K562 (cell line): Measurements from ENCODE around the gene SEMA3C. TPM values are rescaled to one million over a fixed set of nuclear protein-coding genes. Genes with fewer than 3 reads are reported as not detected.

ENCODE experiments used
- ATAC-seq: fragments of 200-7000 bp; cut with Tn5 transposase; 3 replicates; pipeline ENCODE4 v1.9.1; 2020; ENCODE audit warnings: moderate library complexity
- BruUV-seq: library from RNA; stranded (reverse); fragments of 400-500 nt; replicated peaks from 2 replicates; lab custom pipeline; 2021; lab: Mats Ljungman, UMichigan
- CTCF ChIA-PET: fragments of 300-600 bp; formaldehyde crosslinking; extraction: SDS; loops from one replicate; lab custom pipeline; 2021; ENCODE audit warnings: low intra/inter-chr PET ratio; lab: Yijun Ruan, JAX
- POLR2A ChIA-PET: fragments of 300-600, 350-650 bp; sonication (Branson Sonifier 250); formaldehyde crosslinking; extraction: SDS; loops from one replicate; lab custom pipeline; 2021; ENCODE audit warnings: antibody characterized with exemption, inconsistent platforms; lab: Yijun Ruan, JAX
- DNase-seq, 4 experiments: peaks; one replicate each; pipeline versions ENCODE4 v3.0.0 to v3.0.0-alpha.2; 2011 to 2018; ENCODE audit warnings: low spot score in 3 of 4, mixed read lengths in 3 of 4; ENCODE audit errors: extremely low read depth in 1 of 4
- FAIRE-seq: peaks from 2 replicates; lab custom pipeline; 2011; peaks lifted over from hg19 to GRCh38; lab: Jason Lieb, UNC
- H2AFZ ChIP-seq: 2 replicates; pipeline ENCODE4 v1.6.0; 2011; ENCODE audit warnings: low read depth, low read length, control low read depth, inconsistent platforms
- H3K27ac ChIP-seq: fragments of 200-600 bp; 3 replicates; pipeline ENCODE4 v1.8.0; 2011; ENCODE audit warnings: low read depth, mild to moderate bottlenecking, control low read depth, inconsistent platforms, low read length, moderate library complexity, mixed read lengths; ENCODE audit errors: extremely low read depth
- H3K27me3 ChIP-seq, 2 experiments: fragments of 300-600 bp in 1 of 2; 2 replicates in 1 of 2; 3 replicates in 1 of 2; pipeline versions ENCODE4 v1.6.0 to v1.8.0; 2011; ENCODE audit warnings: inconsistent platforms in 2 of 2, low read length in 2 of 2, mild to moderate bottlenecking in 1 of 2, mixed read lengths in 1 of 2, moderate library complexity in 1 of 2; ENCODE audit not compliant: control insufficient read depth in 2 of 2, insufficient read depth in 2 of 2
- H3K36me3 ChIP-seq: fragments of 300-600 bp; 3 replicates; pipeline ENCODE4 v1.8.0; 2011; ENCODE audit warnings: mild to moderate bottlenecking, low read length, inconsistent platforms; ENCODE audit not compliant: control insufficient read depth, insufficient read depth
- H3K4me1 ChIP-seq, 2 experiments: fragments of 200-600 bp in 1 of 2; replicated peaks in 1 of 2; 2 replicates in 1 of 2; 3 replicates in 1 of 2; pipeline versions ENCODE4 v1.5.1 to v1.8.0; 2011; ENCODE audit warnings: inconsistent platforms in 2 of 2, low read length in 2 of 2, mild to moderate bottlenecking in 1 of 2, mixed read lengths in 1 of 2, moderate library complexity in 1 of 2; ENCODE audit not compliant: control insufficient read depth in 2 of 2, insufficient read depth in 2 of 2
- H3K4me2 ChIP-seq: 2 replicates; pipeline ENCODE4 v1.6.1; 2011; ENCODE audit warnings: low read length, control low read depth, inconsistent platforms, mixed read lengths; ENCODE audit not compliant: insufficient read depth
- H3K4me3 ChIP-seq: fragments of 200-600 bp; sonication (generic), shearing (Covaris generic); 2 replicates; pipeline ENCODE4 v1.5.1; 2016; ENCODE audit warnings: control low read depth, inconsistent platforms
- H3K79me2 ChIP-seq: fragments of 200-600 bp; 3 replicates; pipeline ENCODE4 v1.8.0; 2011; ENCODE audit warnings: low read length, inconsistent platforms; ENCODE audit not compliant: control insufficient read depth, insufficient read depth
- H3K9ac ChIP-seq, 2 experiments: 2 replicates each; pipeline versions ENCODE4 v1.6.0 to v1.6.1; 2011; ENCODE audit warnings: low read depth in 2 of 2, low read length in 2 of 2, control low read depth in 1 of 2, inconsistent platforms in 1 of 2, mild to moderate bottlenecking in 1 of 2, mixed read lengths in 1 of 2; ENCODE audit not compliant: insufficient read depth in 1 of 2
- H3K9me1 ChIP-seq: one replicate; pipeline ENCODE4 v1.6.0; 2011; ENCODE audit warnings: inconsistent platforms, mild to moderate bottlenecking, low read length, moderate library complexity; ENCODE audit not compliant: control insufficient read depth, insufficient read depth
- H3K9me3 ChIP-seq: replicated peaks from 2 replicates; pipeline ENCODE4 v1.5.1; 2011; ENCODE audit warnings: low read depth, low read length, inconsistent platforms; ENCODE audit not compliant: control insufficient read depth, insufficient read depth
- H4K20me1 ChIP-seq: replicated peaks from 2 replicates; pipeline ENCODE4 v1.6.1; 2011; ENCODE audit warnings: low read length, inconsistent platforms, mixed read lengths; ENCODE audit not compliant: control insufficient read depth, insufficient read depth
- HNRNPLL ChIP-seq: fragments of 200-400 bp; formaldehyde crosslinking; IDR thresholded peaks from 2 replicates; pipeline ENCODE4 v1.6.1; 2017; ENCODE audit warnings: low read length, low read depth, mild to moderate bottlenecking; ENCODE audit not compliant: poor library complexity, severe bottlenecking
- RB1 ChIP-seq: fragments of 450-650 bp; IDR thresholded peaks from 2 replicates; pipeline ENCODE4 v1.6.1; 2017; ENCODE audit warnings: low read depth, mild to moderate bottlenecking
- RBM39 ChIP-seq: fragments of 200-400 bp; formaldehyde crosslinking; optimal IDR thresholded peaks from 2 replicates; pipeline ENCODE3; 2018; ENCODE audit warnings: low read depth, low read length
- SP2 ChIP-seq: IDR thresholded peaks from 2 replicates; pipeline ENCODE4 v1.6.1; 2011; ENCODE audit warnings: mild to moderate bottlenecking, low read depth, low read length, moderate library complexity; ENCODE audit not compliant: poor library complexity, severe bottlenecking; ENCODE audit errors: extremely low read depth
- ZNF324 ChIP-seq: fragments of 250-450 bp; sonication (Bioruptor Pico); IDR thresholded peaks from 2 replicates; pipeline ENCODE4 v1.4.0; 2020; ENCODE audit warnings: mild to moderate bottlenecking
- ZNF445 ChIP-seq: fragments of 250-450 bp; sonication (Bioruptor Pico); IDR thresholded peaks from 2 replicates; pipeline ENCODE4 v1.4.0; 2020; ENCODE audit warnings: low read depth, mild to moderate bottlenecking, moderate library complexity
- WGBS: fragments of 100-300 bp; shearing (Covaris generic); methylation state at CpG from one replicate; pipeline ENCODE4 v1.1.6; 2016; ENCODE audit warnings: low coverage, mixed read lengths; ENCODE audit not compliant: insufficient coverage; ENCODE audit errors: missing lambda C conversion rate; 5-methylcytosine and 5-hydroxymethylcytosine counted together
- in situ Hi-C: fragments of 300-500 bp; cut with MboI; formaldehyde crosslinking; loops from 4 replicates; pipeline ENCODE4 v1.15.0; 2018; ENCODE audit warnings: inconsistent platforms, mixed read lengths
- intact Hi-C: fragments of 100-400 bp; cut with micrococcal nuclease; formaldehyde crosslinking; loops from 2 replicates; pipeline ENCODE4 v1.14.2; 2022
- polyA plus RNA-seq, 8 experiments: library from polyadenylated mRNA; depleted of rRNA in 4 of 8; stranded (reverse) in 5 of 8; unstranded in 3 of 8; fragments of >200 nt; fragmentation: Nextera tagmentation in 2 of 8; fragmentation: Illumina TruSeq in 1 of 8; extraction: Ambion mirVana in 2 of 8; extraction: Trizol in 1 of 8; gene quantifications; 2 replicates each; pipeline versions ENCODE4 v1.2.1 to v1.2.3, GENCODE V29; 2011 to 2014; ENCODE audit warnings: inconsistent platforms in 1 of 8, missing spikeins in 1 of 8
- total RNA-seq, 7 experiments: library from RNA; depleted of rRNA in 6 of 7; stranded (reverse); fragments of >200 nt in 6 of 7; fragmentation: Illumina TruSeq in 2 of 7; extraction: Trizol in 2 of 7; gene quantifications; 2 replicates each; pipeline versions ENCODE4 v1.2.1 to v1.2.3, GENCODE V29; 2011 to 2021; ENCODE audit warnings: low replicate concordance in 1 of 7
- TF ChIP-seq, protein P1 (sequence below): sonication (generic); formaldehyde crosslinking; IDR thresholded peaks from 2 replicates; pipeline ENCODE4 v1.8.1; 2023; ENCODE audit warnings: mild to moderate bottlenecking, missing genetic modification reagents
- TF ChIP-seq, protein P2 (sequence below): fragments of 450-650 bp; IDR thresholded peaks from 2 replicates; pipeline ENCODE4 v1.6.1; 2016; ENCODE audit warnings: low read depth, mild to moderate bottlenecking, moderate library complexity
- TF ChIP-seq, protein P3 (sequence below): fragments of 450-650 bp; conservative IDR thresholded peaks from 2 replicates; pipeline ENCODE4 v1.6.1; 2016; ENCODE audit warnings: missing genetic modification characterization, low read depth, mild to moderate bottlenecking, control low read depth, missing compliant biosample characterization
- TF ChIP-seq, protein P4 (sequence below): fragments of 450-650 bp; IDR thresholded peaks from 2 replicates; pipeline ENCODE4 v1.6.1; 2016
- TF ChIP-seq, protein P5 (sequence below): sonication (generic); formaldehyde crosslinking; IDR thresholded peaks from 2 replicates; pipeline ENCODE4 v1.8.0; 2022; ENCODE audit warnings: missing genetic modification reagents, mild to moderate bottlenecking, moderate library complexity, borderline replicate concordance

SEMA3C gene
- total and polyA plus RNA-seq, 9 of the 15 experiments (the other 6 are each of a cell fraction or from before 2014, with no cell fraction given), result 0.04 to 0.36 (median 0.12) TPM; not detected in 3

DNA sequence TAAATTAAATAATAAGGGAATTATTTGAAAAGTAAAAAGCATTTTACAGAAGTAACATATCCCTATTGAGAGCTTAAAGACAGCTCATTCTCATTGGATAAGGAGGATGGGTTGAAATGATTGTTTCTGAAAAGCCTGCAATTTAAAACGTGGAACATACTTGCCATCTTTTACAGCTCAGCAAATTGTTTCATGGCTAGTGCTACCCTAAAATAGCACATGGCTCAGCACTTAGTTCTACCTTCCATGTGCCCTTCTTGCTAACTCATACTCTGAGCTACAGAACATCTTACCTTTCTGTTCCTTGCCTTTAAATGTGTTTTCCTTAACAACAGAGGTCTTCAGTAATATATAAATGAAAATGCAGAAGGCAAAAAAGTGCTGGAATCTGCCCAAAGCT lies 8.6 kb downstream of the SEMA3C start (continued):
- TF ChIP-seq, protein P1, sequence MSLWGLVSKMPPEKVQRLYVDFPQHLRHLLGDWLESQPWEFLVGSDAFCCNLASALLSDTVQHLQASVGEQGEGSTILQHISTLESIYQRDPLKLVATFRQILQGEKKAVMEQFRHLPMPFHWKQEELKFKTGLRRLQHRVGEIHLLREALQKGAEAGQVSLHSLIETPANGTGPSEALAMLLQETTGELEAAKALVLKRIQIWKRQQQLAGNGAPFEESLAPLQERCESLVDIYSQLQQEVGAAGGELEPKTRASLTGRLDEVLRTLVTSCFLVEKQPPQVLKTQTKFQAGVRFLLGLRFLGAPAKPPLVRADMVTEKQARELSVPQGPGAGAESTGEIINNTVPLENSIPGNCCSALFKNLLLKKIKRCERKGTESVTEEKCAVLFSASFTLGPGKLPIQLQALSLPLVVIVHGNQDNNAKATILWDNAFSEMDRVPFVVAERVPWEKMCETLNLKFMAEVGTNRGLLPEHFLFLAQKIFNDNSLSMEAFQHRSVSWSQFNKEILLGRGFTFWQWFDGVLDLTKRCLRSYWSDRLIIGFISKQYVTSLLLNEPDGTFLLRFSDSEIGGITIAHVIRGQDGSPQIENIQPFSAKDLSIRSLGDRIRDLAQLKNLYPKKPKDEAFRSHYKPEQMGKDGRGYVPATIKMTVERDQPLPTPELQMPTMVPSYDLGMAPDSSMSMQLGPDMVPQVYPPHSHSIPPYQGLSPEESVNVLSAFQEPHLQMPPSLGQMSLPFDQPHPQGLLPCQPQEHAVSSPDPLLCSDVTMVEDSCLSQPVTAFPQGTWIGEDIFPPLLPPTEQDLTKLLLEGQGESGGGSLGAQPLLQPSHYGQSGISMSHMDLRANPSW, result no peak
- TF ChIP-seq RBM39 (no peak), HNRNPLL (no peak)
- TF ChIP-seq, all 486 proteins: peak for 0

DNA sequence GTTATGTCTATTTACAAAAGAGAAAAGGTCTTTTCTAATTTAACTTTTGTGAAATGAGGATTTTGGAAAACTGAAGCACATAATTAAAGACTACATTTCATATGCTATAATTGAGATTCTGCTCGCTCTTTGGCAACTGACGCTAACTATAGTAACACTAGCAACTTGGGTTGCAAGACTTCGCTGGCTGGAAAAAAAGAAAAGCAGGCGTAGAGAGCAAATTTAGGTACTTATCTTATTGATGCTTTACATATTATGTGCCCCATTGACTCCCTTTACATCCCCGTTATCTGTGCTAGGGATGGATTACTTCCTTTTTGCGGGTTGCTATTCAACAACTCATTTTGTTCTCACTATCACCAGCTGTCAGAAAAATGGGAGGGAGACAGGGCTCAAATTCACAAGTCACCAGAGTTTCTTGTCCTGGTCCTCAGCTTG lies 10.5 kb downstream of the SEMA3C start:
- ChIA-PET POLR2A (no interaction called here), CTCF (no interaction called here)
- no peaks in the 10 kb centered on the region for H3K9me1 ChIP-seq
- no peaks in the 10 kb centered on the region for H3K36me3 ChIP-seq
- H3K27me3 ChIP-seq, result no peaks in the 10 kb centered on the region
- ATAC-seq, result no peak
- in situ Hi-C loops (loop anchor here (25.0 kb wide), 1 partner anchor 554 kb away; no protein-coding TSS in a partner anchor), intact Hi-C loops (no loop called here)
- H3K4me2 ChIP-seq, result no peak overlapping the region
- no peak for DNase-seq
- 1% methylated on average over 6 of the region's 6 CpGs for WGBS
- BruUV-seq, result no TSS peak
- no peaks in the 10 kb centered on the region for H4K20me1 ChIP-seq
- H3K27ac ChIP-seq, result no peak overlapping the region
- H3K9me3 ChIP-seq, result no peaks in the 10 kb centered on the region
- no peaks in the 10 kb centered on the region for H3K4me1 ChIP-seq
- H2AFZ ChIP-seq, result no peak overlapping the region
- no peak for FAIRE-seq
- H3K9ac ChIP-seq, result no peak overlapping the region
- no peaks in the 10 kb centered on the region for H3K79me2 ChIP-seq
- H3K4me3 ChIP-seq, result no peak overlapping the region
- TF ChIP-seq, protein P2, sequence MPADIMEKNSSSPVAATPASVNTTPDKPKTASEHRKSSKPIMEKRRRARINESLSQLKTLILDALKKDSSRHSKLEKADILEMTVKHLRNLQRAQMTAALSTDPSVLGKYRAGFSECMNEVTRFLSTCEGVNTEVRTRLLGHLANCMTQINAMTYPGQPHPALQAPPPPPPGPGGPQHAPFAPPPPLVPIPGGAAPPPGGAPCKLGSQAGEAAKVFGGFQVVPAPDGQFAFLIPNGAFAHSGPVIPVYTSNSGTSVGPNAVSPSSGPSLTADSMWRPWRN, result no peak
- TF ChIP-seq RB1, result no peak
- TF ChIP-seq, protein P3, sequence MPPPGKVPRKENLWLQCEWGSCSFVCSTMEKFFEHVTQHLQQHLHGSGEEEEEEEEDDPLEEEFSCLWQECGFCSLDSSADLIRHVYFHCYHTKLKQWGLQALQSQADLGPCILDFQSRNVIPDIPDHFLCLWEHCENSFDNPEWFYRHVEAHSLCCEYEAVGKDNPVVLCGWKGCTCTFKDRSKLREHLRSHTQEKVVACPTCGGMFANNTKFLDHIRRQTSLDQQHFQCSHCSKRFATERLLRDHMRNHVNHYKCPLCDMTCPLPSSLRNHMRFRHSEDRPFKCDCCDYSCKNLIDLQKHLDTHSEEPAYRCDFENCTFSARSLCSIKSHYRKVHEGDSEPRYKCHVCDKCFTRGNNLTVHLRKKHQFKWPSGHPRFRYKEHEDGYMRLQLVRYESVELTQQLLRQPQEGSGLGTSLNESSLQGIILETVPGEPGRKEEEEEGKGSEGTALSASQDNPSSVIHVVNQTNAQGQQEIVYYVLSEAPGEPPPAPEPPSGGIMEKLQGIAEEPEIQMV (tag), result no peak
- TF ChIP-seq ZNF445 (CRISPR knock-in tag), result no peak
- TF ChIP-seq, protein P4, sequence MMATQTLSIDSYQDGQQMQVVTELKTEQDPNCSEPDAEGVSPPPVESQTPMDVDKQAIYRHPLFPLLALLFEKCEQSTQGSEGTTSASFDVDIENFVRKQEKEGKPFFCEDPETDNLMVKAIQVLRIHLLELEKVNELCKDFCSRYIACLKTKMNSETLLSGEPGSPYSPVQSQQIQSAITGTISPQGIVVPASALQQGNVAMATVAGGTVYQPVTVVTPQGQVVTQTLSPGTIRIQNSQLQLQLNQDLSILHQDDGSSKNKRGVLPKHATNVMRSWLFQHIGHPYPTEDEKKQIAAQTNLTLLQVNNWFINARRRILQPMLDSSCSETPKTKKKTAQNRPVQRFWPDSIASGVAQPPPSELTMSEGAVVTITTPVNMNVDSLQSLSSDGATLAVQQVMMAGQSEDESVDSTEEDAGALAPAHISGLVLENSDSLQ, result no peak
- no peak for TF ChIP-seq ZNF324
- TF ChIP-seq, protein P5, sequence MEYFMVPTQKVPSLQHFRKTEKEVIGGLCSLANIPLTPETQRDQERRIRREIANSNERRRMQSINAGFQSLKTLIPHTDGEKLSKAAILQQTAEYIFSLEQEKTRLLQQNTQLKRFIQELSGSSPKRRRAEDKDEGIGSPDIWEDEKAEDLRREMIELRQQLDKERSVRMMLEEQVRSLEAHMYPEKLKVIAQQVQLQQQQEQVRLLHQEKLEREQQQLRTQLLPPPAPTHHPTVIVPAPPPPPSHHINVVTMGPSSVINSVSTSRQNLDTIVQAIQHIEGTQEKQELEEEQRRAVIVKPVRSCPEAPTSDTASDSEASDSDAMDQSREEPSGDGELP (CRISPR knock-in tag), result no peak
- TF ChIP-seq SP2, result no peak
